H4 (cell line): ENCODE results near the gene IFT25. TPM values are rescaled to one million over a fixed set of nuclear protein-coding genes. Genes with fewer than 3 reads are reported as not detected.
"Not testable (repeated sequence)": the region's sequence is repeated elsewhere in the genome, so short reads cannot be mapped to it uniquely, and the experiment has no call there.

Experiments
- DNase-seq: peaks from one replicate; pipeline ENCODE4 v3.0.0-alpha.2; 2015; ENCODE audit warnings: low spot score
- total RNA-seq: library from RNA; depleted of rRNA; stranded (reverse); fragments of >200 nt; shearing (Covaris generic); gene quantifications from 2 replicates; pipeline ENCODE4 v1.2.3, GENCODE V29; 2014; rRNA removed

Gene IFT25
- total RNA-seq, 1 experiment from 2014 or later = 86.5 TPM

GRCh38 chr1:53889304-53890298, 55.9 kb downstream of the IFT25 start, which contains the start of gene YIPF1:
Gene YIPF1 (minus strand): TSS chr1:53889797. CDS start chr1:53888937, 860 bp downstream.
- peak; percentile 80 for DNase-seq

- no peak for DNase-seq
These were observed 56.8 kb downstream of the IFT25 start for GRCh38 chr1:53888681-53889080.

- DNase-seq = not testable (repeated sequence)
These were observed 61.9 kb downstream of the IFT25 start for GRCh38 chr1:53883600-53883999.

- not testable (repeated sequence) for DNase-seq
These were observed 63.6 kb downstream of the IFT25 start for GRCh38 chr1:53881853-53882252.

- DNase-seq = peak; percentile 49
These were observed 66.9 kb downstream of the IFT25 start for GRCh38 chr1:53878492-53879105.

- DNase-seq = not testable (repeated sequence)
These were observed 70.3 kb downstream of the IFT25 start for GRCh38 chr1:53875150-53875549.

GRCh38 chr1:53871773-53872484, 73.6 kb downstream of the IFT25 start:
- no peak for DNase-seq

Other genes with a start within 250 kb of the IFT25 start
- gene GLIS1, start 206.5 kb downstream of the IFT25 start, total RNA-seq = 0.86 and 1.0 TPM in 2 replicates
- 72.1 and 89.1 TPM in 2 replicates for gene NDC1, start 107.4 kb downstream of the IFT25 start, total RNA-seq
- 45.0 and 53.8 TPM in 2 replicates for gene YIPF1, start 55.9 kb downstream of the IFT25 start, total RNA-seq
- gene DIO1, start 51.5 kb downstream of the IFT25 start, total RNA-seq = not detected in 2 replicates
- 56.6 and 64.3 TPM in 2 replicates for gene LRRC42, start 651 bp upstream of the IFT25 start, total RNA-seq
- gene LDLRAD1, start 72.5 kb upstream of the IFT25 start, total RNA-seq = not detected in 2 replicates
- gene TMEM59, start 107.5 kb upstream of the IFT25 start, total RNA-seq = 419 and 447 TPM in 2 replicates
- 2.8 and 3.9 TPM in 2 replicates for gene TCEANC2, start 107.9 kb upstream of the IFT25 start, total RNA-seq
- gene CDCP2, start 207.3 kb upstream of the IFT25 start, total RNA-seq = not detected in 2 replicates